GM15510 (cell line): Measurements from ENCODE around the gene TMEM115.

Source experiments
- POLR2A ChIP-seq: IDR thresholded peaks from 3 replicates; pipeline ENCODE4 v1.6.1; 2011; ENCODE audit warnings: borderline replicate concordance; ENCODE audit not compliant: insufficient read length; ENCODE audit errors: extremely low read depth

TMEM115 gene

DNA sequence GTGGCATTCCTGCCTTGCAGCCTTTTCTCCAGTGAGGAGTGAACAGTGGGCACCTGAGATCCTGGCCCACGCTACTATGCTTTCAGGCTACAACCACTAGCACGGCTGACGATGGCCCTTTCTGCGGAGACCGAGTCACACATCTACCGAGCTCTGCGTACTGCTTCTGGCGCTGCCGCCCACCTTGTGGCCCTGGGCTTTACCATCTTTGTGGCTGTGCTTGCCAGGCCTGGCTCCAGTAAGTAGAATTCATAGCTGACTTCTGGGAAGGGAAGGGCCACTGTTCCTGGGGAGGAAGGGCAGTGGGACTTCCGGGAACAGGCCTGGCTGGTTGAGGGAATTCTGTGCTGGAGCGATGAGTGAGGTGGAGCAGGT lies 8.0 kb downstream of the TMEM115 start:
- TF ChIP-seq POLR2A: no peak

DNA sequence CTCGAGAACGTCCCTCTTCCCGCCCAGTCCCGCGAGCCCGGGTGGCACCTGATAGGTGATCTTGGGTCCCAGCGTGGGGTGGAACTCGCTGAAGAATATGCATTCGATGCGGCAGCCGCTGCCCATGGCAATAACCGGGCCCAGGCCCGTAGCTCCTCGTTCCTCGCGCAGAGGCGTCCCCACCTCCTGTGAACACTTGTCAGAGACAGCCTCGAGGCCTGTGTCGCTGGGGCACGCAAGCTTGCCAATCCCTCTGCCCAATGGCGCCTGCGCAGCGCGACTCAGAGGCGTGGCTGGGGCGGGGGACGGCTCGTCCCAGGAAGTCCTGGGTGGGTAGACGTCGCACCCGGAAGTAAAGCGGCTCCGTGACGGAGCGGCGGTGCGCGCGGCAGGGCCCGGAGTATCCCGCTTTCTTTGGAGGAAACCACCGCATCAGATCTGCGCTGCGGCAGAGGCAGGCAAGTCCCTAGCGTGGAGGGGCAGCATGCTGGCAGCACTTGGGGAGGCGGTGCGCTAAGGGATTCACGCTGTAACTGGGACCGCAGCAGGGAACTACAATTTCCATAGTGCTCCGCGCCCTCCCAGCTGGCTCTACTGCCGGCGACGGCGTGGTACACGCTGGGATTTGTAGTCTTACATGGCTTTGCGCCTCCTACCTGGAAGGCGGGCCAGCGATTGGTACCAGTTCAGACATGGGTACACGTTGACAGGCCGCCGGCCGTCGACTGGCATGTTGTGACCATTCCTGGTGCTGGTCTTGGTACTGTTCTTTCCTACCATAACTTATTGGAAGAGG lies 8.6 kb downstream of the TMEM115 start, which contains the start of the genes CYB561D2 and NPRL2:
CYB561D2 (plus strand) TSS at position 336 of the 796 bp plus-strand sequence. CDS start 572 bp downstream, outside the sequence.
NPRL2 (minus strand) TSS at position 249 of the 796 bp plus-strand sequence; CDS start at position 126, 123 bp downstream.
- TF ChIP-seq POLR2A: peak; percentile 95

DNA sequence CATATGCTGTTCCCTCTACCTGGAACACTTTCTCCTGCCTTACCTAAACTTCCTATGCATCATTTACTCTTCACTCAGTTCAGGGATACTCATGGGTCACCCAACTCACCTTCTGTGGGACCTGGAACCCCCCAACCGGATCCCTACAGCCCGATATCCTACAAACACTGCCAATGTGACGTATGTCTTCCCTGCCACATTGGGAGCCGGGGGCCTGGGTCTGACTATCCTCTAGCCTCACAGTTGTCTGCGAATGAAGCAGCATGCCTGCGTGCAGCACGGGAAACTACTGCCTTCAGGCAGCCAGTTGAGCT lies 9.2 kb downstream of the TMEM115 start:
- TF ChIP-seq POLR2A: no peak

DNA sequence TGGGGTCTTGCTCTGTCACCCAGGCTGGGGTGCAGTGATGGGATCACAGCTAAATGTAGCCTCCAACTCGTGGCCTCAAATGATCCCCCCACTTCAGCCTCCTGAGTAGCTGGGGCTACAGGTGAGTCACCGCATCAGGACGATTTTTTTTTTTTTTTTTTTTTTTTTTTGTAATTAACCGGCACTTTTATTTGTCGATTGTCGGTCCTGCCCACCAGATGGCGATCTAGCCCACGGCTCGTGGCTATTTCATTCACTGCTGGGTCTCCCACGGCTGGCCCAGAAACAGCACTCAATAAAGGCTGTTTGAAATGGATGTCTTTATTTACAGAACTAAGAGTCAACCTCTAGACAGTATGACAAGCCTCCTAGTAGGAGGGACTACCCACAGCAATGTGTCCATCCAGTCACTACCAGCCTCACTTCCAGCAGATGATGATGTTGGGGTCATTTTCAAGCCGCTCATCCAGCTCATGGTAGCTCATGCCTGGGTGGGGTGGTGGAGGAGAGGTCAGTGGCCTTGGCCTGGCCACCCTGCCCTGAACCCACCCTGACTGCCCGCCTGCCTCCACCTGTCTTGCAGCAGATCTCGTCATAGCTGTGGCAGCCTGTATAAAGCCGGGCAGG lies 12.0 kb downstream of the TMEM115 start:
- TF ChIP-seq POLR2A: no peak

DNA sequence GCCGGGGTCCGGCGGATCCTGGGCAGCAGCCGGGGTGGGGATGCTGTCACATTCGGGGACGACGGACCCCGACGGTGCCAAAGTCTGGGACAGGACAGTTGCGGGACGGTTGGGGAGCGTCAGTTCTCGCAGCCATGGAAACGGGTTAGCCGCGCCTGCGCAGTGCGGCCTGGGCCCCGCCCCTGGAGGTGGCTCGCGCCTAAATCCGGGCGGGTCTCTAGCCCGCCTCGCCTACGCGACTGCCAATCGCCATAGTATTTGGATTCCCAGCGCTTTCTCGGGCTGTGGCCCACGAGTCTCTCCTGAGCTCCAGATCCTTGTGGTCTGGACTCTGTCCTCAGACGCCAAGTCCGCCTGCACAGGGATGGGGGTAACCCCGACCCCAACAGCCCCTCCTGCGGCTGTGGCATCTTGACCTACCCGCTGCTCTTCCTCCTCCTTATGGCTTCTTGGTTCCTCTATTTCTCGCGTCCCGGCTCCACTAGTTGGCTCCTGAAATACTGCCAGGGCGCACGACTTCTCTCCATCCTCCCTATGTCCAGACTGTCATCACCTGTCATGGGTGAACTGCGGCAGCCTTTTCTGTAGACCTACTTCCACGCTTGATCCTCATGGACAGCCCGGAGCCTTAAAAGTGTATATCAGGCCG lies 13.6 kb downstream of the TMEM115 start, which contains the start of gene ZMYND10:
ZMYND10 (minus strand) TSS at position 147 of the 649 bp plus-strand sequence. CDS start 153 bp downstream, outside the sequence.
- TF ChIP-seq POLR2A: no peak

DNA sequence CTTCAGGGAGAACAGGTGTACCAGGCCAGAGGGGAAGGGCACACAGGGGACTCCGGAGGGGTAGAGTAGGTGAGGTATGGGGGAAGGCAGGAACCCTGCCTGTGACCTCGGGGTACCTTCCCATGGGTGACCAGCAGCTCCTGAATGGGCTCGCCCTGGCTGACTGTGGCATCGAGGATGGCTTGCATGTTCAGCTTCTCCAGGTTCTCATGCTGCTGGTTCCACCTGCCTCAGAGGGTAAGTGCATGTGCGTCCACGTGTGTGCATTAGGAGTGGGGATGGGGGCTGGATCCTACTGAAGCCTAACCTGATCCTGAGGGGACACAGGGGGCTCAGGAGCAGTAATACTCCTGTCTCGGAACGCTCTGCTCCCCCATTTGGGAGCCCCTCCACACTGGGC lies 14.3 kb downstream of the TMEM115 start:
- no peak for TF ChIP-seq POLR2A

DNA sequence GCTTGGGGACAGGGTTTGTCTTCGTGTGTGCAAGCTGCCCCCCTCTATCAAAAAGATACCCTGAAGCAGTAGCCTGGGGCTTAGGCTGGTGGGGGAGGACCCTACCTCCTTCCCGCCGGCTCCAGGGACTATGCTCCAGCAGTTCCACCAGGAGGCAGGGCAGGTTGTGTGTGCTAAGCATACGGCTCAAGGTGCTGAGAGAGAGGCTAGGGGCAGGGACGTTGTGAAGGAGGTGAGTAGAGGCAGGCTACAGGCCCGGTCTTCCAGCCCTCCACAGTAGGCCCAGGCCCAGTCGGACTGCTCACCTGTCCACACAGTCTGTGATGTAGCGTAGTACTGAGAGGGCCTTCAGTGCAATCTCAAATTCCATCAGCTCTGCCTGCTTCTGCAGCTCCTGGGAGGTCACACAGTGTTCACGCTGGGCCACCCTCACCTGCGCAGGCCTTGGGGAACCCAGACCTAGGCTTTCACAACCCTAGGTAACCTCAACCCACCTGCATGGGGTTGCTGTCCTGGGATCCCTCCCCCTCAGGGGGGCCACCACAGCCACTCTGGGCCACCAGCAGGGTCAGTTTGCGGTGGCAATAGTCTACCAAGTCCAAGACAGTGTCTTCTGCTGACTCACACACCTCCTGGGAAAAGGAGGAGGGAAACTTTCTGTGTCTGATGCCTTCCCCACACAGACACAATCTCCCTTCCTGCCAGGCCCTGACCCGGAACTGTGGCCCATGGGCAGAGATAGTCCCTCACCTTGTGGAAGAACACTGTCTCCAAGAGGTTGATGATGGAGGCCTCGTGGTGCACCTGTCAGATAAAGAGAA lies 16.3 kb downstream of the TMEM115 start:
- no peak for TF ChIP-seq POLR2A

DNA sequence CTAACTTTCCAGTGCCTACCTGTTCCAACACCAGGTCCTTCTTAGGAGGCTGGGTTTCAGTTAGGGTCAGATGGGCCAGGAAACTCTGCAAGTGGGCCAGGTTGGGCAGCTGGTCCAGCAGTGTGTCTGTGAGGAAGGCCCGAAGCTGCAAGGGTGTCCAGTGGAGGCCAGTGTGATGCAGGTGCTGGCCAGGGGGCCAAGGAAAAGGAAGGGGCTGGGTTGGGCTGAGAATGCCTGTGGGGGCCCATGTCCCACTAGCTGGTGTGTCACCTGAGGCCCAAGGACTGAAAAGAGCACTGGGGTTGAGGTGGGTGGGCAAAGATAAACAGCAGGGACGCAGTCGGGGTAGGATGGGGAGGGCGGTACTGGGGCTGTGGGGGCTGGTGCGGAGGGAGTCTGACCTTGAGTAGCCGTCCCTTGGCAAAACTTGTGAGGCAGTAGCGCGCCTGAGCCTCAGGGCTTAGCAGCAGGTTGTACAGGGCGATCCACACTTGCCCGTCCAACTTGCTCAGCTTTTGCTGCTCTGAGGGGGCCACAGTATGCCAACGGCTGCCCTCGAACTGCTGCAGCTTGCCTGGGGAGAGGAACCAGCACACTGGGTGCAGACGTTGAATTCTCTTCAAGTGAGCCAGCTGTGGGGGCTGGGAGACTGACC lies 17.2 kb downstream of the TMEM115 start:
- no peak for TF ChIP-seq POLR2A

DNA sequence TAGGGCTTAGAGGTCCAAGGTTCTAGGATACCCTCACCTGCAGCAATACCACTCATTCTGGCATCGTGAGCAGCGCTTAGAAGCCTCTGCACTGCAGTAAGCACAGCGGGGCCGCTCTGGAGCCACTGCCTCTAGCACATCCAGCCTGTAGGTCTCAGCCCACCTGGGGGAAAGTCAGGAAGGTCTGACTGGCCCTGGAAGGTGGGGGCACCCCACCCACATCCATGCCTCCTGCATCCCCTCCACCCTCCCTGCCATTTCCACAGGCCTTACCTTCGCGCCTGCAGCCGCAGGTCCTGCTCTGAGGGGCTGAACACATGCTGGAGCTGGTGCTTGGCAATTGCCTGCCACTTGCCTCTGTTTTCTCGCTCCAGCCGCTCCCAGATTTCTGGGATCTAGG lies 17.8 kb downstream of the TMEM115 start:
- no peak for TF ChIP-seq POLR2A

DNA sequence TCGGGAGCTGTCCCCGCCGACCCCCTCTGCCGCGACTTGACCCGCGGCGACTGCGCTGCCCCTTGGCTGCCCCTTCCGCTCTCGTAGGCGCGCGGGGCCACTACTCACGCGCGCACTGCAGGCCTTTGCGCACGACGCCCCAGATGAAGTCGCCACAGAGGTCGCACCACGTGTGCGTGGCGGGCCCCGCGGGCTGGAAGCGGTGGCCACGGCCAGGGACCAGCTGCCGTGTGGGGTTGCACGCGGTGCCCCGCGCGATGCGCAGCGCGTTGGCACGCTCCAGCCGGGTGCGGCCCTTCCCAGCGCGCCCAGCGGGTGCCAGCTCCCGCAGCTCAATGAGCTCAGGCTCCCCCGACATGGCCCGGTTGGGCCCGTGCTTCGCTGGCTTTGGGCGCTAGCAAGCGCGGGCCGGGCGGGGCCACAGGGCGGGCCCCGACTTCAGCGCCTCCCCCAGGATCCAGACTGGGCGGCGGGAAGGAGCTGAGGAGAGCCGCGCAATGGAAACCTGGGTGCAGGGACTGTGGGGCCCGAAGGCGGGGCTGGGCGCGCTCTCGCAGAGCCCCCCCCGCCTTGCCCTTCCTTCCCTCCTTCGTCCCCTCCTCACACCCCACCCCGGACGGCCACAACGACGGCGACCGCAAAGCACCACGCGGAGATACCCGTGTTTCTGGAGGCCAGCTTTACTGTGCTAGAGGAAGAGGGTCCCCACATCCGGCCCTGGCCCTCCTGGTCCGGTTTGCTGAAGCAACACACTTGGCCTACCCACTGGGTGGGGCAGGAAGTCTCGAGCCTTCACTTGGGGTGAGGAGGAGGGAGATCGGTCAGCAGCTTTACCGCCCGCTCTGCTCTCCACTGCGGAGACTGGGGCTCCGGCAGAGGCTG lies 18.6 kb downstream of the TMEM115 start, which contains the start of gene RASSF1:
RASSF1 (minus strand) TSS at position 389 of the 882 bp plus-strand sequence; CDS start at position 358, 31 bp downstream.
- peak; percentile 83 for TF ChIP-seq POLR2A

DNA sequence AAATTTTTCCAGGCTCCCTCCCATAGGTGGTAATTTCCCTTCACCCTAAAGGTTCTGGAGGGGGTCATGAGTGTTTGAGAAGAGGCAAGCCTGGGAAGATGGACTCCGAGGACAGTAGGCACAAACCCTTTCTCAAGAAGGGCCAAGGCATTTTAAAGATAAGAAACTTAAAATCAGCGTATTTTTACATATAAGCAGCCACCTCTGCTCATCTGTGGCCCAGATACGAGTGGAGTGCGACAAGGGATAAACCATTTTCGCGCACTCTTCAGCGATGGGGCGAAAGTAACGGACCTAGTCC lies 19.2 kb downstream of the TMEM115 start:
- TF ChIP-seq POLR2A: no peak

DNA sequence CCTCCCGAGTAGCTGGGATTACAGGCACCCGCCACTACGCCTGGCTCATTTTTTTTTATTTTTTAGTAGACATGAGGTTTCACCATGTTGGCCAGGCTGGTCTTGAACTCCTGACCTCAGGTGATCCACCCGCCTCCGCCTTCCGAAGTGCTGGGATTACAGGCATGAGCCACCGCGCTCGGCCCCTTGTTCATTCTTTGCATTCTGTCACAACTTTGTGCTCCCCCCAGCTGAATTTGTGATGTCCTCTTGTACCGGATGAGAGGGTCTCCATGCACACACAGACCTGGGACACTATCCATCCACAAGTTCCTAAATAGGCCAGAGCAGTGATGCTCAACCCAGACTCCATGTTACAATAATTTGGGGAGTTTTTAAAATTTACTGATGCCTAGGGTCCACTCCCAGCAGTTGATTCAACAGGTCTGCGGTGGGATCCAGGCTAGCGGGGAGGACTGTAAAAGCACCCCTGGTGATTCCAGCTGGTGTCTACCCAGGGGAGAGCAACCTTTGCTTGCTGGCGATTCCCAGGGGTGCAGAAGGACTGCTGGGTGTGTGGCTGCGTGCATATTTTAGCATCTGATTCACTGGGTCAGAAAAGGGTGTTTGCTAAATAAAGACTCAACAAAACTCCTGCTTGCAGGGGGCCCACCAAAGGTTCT lies 19.7 kb downstream of the TMEM115 start:
- no peak for TF ChIP-seq POLR2A

DNA sequence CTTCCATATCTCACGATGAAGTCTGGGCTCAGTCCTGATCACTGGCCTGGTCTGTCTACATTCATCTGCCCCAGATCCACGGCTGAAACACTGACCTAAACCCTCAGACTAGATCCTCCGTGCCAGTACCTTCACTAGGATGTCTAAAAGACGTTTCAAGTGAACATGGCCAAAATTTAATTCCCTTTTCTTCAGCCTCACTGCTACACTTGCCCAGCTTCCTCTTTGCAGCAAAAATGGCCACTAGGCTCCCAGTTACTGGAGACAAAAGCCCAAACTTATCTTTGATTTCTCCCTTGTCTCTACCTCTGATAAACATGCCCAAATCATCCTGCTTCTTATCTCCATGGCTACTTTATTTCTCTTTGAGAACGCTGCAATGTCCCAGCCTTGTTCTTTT lies 20.4 kb downstream of the TMEM115 start:
- TF ChIP-seq POLR2A: no peak

DNA sequence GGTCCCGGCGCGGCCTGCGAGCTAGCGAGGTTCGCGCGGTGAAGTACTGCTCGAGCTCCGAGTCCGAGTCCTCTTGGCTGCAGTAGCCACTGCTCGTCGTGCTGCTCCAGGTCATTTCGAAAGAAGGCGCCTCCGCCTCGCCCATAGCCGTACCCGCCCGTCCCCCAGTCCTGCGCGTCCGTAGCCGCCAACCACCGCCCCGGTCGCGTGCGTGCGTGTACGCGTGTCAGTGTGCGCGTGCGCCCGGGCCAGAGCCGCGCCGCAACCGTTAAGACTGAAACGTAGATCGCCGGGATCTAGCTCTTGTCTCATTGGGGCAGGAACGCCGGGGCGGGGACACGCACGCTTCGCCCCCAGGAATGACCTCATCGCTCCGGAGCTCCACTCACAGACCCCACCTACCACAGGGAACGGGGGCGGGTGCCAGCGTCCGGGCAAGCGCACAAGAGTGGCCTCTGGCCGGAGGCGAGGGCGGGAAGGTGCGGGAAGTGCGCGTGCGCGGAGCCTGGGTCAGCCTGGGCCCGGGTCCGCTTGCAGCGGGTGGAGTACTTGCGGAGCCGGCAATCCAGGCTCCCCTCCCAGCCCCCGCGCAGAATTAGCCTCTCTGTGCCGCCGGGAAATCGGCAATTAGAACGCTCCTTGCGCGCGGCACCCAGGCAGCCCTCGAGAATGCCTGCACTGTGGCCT lies 22.0 kb downstream of the TMEM115 start:
- peak; percentile 81 for TF ChIP-seq POLR2A
